ENCODE measurements around the gene ACOXL.
"Not testable (repeated sequence)": the region's sequence is repeated elsewhere in the genome, so short reads cannot be mapped to it uniquely, and the experiment has no call there.

The ACOXL gene

DNA sequence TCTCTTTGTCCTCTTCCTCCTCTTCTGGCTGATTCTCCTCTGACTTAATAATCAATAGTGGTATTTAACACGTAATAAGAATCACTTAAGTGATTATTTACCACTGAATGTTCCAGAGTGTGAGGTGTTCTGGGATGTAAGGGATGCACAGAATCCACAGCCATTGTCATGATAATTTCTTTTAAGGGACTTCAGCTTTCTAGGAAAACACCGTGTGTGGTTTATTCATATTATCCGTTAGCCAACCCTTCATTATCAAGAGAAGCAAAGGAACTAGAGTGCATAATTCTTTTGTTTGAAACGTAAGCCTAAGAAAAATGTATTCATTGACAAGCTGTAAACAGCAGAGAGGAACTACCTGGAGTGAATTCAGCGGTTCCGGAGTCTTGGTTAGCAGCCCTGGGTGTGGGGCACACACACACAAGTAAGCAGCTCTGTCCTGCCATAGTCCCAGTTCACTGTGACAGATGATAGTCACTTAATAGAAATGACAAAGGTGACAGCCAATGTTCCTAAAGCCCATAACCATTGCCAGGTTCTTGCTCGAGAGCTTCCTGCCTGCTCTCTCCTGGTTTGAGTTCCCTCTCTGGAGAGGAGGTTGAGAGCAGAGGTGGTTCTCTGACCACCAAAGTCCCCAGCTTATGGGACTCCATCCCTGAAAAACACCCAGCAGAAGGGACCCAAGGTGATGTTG is 101.9 kb downstream of the ACOXL start:
- DNase-seq, result no peak

DNA sequence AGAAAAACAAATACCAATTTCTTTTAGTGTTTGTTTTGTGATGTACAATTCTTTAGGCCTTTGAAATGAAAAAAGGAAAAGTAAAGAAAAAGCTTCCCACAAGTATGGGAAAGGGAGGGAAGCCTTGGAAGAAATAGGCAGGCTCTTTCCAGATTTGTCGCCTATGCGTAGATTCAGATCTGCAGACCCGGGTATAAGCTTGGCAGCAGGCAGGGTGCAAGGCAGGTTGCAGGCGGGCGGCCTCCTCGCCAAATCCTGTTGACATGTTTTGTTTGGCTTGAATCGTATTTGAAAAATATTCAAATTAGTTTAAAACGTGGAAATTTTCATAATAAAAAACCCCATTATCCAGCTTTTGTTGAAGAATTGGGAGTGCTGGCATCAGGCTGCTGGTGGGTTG is 104.3 kb downstream of the ACOXL start:
- no peak for DNase-seq

DNA sequence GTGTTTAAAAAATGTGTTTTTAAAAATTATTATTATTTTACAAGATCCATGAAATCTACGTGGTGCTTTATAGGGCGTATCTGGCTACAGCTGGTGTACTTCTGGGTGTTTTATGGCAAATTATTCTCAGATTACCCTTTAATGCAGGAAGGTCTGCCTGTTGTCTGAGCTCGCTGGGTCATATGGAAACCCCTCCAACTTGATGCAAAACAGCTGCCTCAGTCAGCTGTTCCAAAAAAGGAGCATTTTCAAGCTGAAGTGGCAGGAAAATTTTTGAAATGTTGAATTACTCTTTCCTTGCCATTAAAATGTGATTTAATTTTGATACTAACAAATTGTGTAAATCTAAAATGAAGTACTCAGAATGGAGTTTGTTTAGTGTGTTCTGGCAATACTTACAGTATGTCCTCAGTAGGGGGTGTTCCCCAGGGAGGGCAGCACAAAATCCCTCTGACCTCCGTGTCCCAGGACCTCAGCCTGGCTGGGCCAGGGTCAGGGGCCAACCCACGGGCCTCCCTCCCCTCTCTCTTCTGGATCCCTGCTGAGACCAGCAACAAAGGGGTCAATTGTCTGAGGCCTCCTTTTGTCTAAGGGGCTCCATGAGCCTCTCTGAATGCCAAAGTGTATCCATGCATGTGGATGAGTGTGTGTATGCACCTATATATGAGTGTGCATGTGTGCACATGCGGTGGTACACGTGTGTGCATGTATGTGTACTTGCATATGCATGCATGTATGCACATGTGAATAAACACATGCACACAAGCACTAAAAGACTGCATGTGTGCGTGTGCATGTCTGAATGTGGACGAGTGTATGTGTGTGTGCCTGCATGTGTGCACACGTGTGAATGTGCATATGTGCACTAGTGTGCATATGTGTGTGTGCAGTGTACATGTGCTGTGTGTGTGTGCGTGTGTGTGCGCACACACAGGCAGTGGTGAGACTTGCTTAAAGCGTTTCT is 105.4 kb downstream of the ACOXL start:
- DNase-seq, result no peak

DNA sequence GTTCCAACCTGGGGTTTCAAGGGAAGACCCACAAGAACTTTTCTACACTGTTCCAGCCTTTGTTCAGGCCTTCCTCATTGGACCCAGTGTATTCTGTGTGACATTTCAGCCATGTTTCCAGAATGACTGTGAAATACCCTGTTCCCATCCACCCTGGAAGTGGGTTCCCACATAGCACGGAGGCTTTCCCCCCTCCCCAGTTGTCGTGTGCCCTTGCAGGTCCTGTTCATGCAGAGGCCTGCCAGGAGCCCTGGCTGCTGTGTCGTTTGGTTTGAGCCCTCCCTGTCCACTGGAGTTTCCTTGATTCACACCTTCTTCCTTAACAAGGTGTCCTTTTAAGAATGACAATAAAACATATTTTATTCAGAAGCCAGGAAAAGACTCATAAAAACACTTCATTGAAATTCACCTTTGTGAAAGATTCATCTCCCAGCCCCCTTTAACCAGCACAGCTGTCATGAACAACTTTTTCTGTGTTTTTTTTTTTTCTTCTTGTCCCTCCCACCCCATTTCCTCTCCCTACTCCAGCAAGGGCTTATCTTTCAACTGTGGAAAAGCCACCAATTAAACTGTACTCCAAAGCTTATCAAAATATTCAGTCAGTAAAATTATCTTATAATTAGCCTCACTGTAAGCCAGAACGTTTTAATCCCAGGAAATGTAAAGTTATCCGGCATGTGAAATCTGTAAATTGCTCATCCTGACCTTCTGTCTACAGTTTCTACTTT is 106.4 kb downstream of the ACOXL start:
- no peak for DNase-seq

DNA sequence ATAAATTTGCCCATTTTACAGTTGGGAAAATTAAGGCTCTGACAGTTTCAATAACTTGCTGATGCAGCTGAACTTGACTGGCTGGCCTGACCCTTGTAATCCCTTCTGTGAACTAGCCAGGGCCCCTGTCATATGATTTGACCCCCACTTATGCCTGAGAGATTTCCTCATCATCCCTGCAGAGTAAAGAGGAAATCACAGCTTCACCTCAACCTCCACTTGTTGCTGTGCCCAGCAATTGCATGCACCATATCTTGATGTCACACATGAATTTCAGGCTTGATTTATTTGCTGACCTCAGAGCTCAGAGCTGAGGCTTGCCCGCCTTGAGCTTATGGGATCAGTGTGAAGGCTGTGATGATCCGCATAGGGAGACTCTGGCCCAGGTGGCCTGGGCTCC is 108.1 kb downstream of the ACOXL start:
- no peak for DNase-seq

DNA sequence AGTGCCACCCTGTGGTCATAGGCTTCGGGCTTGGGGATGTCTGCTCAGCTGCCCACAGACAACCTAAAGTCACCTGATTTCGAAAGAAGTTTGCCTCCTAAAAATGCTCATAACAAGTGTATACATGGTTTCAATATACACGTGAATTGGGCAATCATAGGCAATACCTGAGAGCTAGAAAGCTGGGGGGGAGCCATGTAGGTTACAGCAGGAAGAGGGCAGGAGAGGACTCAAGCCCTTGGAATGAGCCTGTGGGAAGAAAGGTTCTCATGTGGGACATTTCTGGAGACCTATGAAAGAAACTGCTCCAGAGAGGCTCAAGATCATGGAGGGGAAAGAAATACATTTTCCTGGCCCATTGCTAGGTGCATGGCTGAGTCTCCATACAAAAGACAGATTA is 109.7 kb downstream of the ACOXL start:
- DNase-seq, result no peak

DNA sequence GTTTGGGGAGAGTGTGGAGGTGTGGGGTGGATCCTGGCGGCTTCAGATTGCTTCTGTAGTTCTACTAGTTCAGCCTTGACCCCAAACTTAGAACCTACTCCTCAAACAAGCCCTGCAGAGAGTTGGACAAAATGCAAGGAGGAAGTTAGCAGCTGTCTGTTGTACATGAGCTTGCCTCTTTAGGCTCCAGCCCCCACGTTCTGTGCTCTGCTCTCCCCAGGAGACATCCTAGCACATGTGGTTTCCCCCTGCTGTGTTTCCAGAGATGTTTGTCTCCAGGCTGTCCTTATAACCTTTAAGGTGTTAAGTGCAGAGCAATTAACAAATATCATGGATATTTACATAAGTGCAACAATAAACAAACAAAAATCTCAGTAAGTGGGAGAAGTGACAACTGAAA is 111.1 kb downstream of the ACOXL start:
- no peak for DNase-seq

DNA sequence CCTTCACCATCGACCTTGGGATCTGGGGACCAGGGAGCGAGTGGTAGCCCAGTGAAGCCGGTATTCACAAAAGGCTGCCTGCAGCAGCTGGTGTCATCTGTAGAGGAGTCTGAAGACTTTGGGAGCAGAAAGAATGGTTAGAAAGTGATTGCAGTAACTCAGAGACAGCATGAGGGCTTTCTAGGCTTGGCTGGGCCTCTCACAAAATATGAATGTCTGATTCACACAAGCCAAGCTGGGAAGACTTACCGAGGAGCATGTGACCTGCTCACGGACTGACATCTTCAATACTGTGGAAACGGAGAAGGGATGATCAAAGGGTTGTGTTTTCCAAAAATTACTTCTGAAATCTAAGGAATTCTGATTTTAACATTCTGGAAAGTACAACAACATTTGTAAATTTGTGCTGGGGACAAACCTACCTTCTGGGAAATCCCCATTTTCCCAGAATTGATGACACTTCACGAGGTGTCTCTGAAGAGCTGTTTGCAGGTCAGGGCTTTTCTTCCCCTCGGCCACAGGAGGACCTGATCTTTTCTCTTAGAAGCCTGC is 111.7 kb downstream of the ACOXL start:
- DNase-seq, result no peak

DNA sequence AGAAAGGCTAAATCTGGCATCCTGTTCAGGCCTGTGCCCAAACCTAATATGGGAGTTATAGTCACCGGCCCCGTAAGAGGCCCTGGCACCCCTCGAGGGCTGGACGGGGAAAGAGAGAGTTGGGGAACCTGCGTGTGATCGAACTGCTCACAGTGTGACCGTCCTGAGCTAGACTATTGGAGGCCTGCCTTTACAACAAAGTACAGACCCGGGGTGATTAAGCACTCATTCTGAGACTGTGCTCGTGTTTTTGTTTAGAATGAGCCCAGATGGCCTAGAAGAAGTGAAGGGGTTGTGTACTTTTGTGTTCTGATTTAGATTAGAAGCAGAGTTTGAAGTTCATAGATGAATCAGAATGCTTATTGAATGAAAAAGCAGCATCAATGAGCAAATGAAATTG is 115.3 kb downstream of the ACOXL start:
- no peak for DNase-seq

DNA sequence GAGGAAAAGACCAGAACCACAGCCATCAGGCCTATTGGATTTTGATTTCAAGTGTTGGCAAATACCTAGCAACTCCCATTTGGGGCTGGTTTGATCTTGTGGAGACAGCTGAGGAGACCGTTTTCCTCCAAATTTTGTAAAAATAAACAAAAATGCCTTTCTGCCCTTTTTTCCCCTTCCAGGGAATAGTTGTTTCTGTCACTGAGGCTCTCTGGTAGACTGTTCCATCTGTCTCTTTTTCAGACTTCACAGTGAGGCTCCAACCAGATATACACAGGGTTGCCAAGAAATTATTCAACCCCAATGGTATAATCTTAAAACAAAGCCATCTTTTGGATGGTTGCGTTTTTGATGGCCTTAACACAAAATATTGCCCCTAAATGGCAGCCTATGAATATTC is 115.7 kb downstream of the ACOXL start:
- no peak for DNase-seq

DNA sequence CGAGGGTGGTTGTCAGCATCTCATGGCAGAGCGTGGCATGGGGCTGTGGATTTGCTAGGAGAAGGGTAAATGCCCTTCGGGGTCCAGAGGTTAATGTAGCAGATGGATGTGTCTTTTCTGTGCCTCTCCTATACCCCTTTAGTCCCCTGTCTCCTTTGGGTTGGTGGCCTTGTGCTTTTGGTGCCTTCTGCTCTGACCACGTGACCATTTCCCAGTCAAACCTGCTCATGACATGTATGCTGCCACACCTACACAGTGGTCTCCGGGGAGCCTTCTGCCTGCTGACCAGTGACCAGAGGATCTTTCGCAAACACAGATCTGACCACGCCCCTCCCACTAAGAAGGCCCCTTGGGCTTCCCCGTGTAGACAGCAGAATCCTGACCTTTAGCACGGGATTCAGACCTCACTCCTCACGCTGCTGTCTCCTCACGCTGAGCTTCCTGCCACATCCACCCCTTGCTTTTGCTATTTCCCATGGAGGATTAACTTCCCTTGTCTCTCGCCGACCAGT is 116.2 kb downstream of the ACOXL start:
- DNase-seq, result no peak

DNA sequence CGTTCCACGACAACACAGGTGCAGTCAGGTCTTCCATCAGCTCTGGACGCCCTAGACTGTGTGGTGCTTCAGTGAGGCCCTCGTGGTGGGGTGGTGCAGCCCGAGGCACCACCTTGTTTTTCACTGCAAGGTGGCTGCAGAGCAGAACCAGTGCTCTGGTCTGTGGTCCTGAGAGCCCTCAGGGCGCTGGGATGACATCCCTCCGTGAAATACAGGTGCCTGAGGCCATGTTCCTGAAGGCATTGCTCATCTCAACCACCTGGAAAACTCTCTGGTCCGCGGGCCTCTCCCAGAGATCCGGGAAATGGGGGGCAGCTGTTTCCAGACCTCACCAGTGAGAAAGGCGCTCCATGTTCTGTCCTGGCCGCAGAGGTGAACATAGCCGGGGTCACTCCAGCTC is 119.2 kb downstream of the ACOXL start:
- DNase-seq, result no peak

DNA sequence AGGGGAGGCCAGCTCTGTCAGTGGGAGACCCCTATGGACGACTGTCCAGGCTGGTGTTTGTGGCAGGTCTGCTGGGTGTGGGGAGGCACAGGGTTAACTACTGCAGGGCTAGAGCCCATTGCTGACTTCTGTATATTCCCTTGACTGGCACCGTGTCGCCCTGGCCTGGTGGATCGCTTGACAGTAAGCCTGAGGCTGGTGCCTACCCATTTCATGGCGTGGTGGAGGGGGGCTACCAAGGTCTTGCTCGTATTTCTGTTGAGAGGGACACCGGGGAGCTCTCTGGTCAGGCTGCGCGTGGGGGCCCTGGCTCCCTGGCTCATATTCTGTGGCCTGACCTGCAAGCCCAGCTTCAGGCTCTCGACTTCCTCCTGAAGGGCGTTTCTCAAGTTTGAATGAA is 119.7 kb downstream of the ACOXL start:
- no peak for DNase-seq

DNA sequence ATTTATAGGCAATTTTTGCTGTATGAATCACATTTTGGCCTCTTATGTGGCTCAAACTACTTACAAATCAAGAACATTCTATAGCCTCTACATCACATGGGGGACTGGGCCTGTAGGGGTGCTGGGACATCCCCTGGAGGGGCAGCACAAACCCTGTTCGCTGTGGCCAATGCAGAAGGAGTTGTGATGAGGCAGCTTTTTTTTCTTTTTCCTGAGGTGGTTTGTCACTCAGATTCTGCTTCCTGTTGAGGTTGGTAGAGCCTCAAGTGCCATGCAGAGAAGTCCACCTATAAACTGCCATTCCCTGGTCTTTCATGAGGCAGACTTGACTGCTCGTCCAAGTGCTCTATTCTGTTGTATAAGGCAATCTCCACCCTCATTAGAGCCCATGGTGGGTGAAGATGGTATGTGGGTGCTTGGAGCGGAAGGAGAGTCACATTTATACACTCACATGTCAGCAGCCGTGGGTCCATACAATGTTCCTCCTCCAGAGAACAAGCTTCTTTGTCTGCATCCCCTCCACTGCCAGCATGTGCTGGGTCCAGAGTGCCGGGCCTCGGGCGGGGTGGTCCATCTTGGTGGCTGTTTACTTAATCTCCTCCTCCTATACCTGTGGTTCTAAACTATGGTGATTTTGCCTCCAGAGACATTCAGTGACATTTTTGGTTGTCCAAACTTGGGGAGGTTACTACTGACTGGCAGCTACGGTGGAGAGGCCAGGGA is 120.3 kb downstream of the ACOXL start:
- DNase-seq, result no peak

DNA sequence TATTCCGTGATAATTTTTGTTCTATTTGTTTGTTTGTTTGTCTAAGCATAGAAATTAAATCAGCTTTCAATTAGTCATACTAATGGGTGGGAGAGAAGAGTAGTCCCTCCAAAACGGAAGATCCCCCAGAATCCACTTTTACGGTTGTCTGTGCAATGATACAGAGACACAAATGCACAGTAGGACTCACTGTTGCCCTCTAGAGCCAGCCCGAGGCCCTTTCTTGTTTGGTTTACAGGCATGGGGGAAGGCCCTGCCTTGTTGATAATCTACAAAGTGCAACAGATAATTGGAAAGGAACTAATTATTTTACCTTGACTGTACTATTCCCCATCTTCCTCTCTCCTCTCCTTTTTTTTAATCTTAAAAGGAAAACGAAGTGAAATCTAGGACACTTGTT is 121.1 kb downstream of the ACOXL start:
- DNase-seq, result peak; percentile 4

DNA sequence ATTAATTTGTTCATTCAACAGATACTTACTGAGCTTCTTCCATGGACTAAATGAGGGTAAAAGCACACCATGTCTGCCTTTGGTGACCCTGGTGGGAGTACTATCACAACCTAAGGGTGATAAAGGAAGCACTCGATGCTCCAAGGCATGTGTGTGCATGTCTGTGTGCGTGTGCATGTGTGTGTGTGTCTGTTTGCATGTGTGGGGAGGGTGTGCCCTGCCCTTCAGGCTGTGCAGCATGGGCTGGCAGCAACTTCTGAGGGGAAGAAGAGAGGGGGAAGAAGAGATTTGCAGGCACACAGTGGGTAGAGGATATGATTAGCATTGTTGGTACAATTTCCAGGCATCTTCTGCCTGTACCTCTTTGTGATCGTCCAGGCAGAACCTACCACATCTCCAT is 121.6 kb downstream of the ACOXL start:
- no peak for DNase-seq

DNA sequence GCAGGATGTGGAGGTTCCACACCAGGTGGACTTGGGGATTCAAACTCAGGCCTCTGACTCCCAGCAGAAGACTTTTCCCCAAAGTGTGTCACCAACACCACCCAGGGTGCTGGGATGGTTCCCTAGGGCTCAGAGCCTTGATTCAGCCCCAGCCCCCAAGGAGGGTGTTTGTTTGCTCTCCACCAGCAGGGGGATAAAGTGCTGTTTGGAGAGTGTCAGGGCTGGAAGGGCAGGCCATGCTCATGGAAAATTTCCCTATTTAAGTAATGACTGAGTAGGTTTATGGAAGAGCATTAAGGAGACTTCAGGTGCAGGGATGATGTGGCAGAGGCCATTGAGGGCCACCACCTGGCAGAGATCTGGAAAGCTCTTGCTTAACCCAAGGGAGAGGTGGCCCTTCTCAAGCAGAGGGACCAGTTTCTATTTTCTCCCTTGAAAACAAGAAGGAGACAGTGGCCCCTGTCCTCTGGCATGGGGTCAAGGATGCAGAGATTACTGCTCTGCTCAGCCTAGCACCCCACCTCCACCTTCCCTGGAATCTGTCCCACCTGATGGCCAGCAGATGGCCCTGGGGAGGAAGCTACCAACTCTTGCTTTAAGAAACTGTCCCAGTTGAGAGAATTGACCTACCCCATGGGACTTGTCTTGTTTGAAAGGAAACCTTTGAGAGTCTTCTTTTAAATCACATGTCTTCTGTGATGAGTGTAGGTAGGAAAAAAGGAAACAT is 122.1 kb downstream of the ACOXL start:
- no peak for DNase-seq

DNA sequence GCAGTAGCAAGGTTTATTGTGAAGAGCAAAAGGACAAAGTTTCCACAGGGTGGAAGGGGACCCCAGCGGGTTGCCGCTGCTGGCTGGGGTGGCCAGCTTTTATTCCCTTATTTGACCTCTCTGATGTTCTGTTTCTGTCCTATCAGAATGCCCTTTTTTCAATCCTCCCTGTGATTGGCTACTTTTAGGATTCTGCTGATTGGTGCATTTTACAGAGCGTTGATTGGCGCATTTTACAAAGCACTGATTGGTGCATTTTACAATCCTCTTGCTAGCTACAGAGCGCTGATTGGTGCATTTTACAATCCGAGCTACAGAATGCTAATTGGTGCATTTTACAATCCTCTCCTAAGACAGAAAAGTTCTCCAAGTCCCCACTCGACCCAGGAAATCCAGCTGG is 123.5 kb downstream of the ACOXL start:
- not testable (repeated sequence) for DNase-seq

DNA sequence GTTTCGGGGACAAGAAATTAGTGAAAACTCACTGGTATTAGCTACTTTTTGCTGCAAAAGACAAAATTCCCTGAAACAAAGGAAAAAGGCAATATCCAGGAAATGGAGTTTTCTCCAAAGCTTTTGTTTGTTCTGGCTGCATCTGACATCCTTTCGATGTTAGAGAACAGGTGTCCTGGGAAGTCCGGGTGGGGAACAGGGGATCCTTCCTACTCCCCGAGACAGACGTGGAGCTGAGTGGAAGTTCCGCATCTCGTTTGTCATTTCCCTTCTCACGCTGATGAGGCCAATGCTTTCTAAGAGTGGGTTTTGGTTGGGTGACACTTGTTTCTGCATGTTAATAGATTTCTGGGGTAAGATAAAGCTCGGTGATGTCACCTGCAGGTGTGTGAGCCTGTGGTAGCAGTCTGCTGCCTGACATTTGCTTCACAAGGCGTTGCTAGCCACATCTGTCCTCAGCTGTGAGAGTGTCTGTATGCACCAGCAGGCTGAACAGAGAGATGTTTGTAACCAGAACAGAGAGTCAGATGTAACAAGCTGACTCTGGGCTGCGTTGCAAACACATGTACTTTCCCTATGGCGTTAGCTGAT is 125.9 kb downstream of the ACOXL start:
- no peak for DNase-seq

DNA sequence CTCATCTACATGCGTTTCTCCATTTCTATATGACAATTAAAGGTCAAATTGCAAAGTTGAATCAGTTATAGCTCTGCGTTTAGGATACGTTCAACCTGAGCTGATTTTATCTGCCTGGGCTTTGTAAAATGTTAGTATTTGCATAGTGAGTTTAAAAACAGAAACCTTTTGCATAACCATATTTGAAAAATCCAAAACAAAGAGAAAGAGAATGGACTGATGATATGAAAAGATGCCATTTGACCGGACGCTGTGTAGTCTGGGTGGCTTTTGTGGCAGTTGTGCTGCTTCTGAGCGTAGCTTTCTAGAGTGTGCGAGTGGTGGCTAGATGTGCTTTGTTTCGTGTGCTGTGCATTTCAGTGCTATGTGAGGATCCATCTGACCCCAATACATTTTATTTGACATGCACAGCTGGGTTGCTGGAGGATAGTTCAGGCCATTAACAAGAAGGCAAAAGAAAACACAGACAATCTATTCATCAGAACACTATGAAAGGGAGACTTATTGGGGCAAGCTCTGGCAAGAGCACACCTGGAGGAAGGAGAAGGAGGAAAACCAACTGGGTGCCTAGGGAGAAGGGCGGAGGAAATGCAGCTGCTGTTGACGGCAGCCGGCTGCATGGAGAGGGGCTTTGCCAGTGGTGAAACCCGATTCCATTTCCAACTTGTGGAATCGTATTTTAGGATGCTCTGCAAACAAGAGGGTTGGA is 126.8 kb downstream of the ACOXL start:
- DNase-seq, result no peak

DNA sequence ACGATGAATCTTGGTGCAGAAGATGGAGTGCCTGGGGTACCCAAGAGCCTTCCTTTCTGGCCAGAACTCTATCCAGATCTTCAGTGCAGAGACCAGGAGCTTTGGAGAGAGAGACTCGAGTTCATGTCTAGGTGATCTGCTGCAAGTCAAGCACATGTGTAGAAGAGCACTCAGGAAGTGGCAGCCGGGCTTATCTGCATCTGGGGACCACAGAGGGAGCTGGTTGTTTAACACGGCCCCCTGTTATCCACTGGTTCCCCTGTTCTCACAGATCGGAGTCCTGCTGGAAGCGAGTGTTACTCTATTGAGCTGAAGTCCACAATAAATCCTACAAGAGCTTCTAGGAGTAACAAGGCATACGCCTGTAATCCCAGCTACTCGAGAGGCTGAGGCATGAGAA is 128.3 kb downstream of the ACOXL start:
- no peak for DNase-seq

Data from fibroblast of skin of right biceps (primary cell).